HepG2 (cell line): ENCODE measurements around the gene RHOT2. TPM values are rescaled to one million over a fixed set of nuclear protein-coding genes. Genes with fewer than 3 reads are reported as not detected.

Experiments used
- ARID3A ChIP-seq: IDR thresholded peaks from 2 replicates; pipeline ENCODE4 v1.6.1; 2012; ENCODE audit warnings: low read depth, low read length, improper control_type of control experiment
- FOXC1 ChIP-seq: sonication (generic); formaldehyde crosslinking; IDR thresholded peaks from 2 replicates; pipeline ENCODE4 v1.8.0; 2022; ENCODE audit warnings: mild to moderate bottlenecking, missing genetic modification reagents, borderline replicate concordance
- GRHL1 ChIP-seq: sonication (generic); formaldehyde crosslinking; conservative IDR thresholded peaks from 2 replicates; pipeline ENCODE4 v1.8.0; 2022; ENCODE audit warnings: missing genetic modification reagents
- IRX3 ChIP-seq: sonication (generic); formaldehyde crosslinking; IDR thresholded peaks from 2 replicates; pipeline ENCODE4 v1.8.1; 2023; ENCODE audit warnings: mild to moderate bottlenecking, low read depth, missing genetic modification reagents, borderline replicate concordance
- MIER3 ChIP-seq: IDR thresholded peaks from 2 replicates; pipeline ENCODE4 v1.6.1; 2016; ENCODE audit warnings: missing compliant biosample characterization, borderline replicate concordance
- PLRG1 ChIP-seq: fragments of 450-650 bp; conservative IDR thresholded peaks from 2 replicates; pipeline ENCODE4 v1.6.1; 2016
- SIX1 ChIP-seq: sonication (generic); formaldehyde crosslinking; IDR thresholded peaks from 2 replicates; pipeline ENCODE4 v1.4.0; 2020; ENCODE audit warnings: missing genetic modification reagents, borderline replicate concordance
- TBP ChIP-seq: sonication (generic); formaldehyde crosslinking; IDR thresholded peaks from 2 replicates; pipeline ENCODE4 v1.5.0; 2020; ENCODE audit warnings: missing genetic modification reagents
- TRAFD1 ChIP-seq: sonication (generic); formaldehyde crosslinking; IDR thresholded peaks from 2 replicates; pipeline ENCODE4 v1.5.1; 2020; ENCODE audit warnings: missing genetic modification reagents, mild to moderate bottlenecking, borderline replicate concordance
- YY1 ChIP-seq: IDR thresholded peaks from 2 replicates; pipeline ENCODE4 v1.6.1; 2011; ENCODE audit warnings: low read length, low read depth, moderate library complexity, mild to moderate bottlenecking; ENCODE audit not compliant: insufficient read depth, insufficient replicate concordance
- ZBTB33 ChIP-seq: sonication (generic); formaldehyde crosslinking; IDR thresholded peaks from 2 replicates; pipeline ENCODE4 v1.4.0; 2020; ENCODE audit warnings: missing genetic modification reagents
- ZFYVE20 ChIP-seq: sonication (generic); formaldehyde crosslinking; IDR thresholded peaks from 2 replicates; pipeline ENCODE4 v1.8.0; 2023; ENCODE audit warnings: low read depth, mild to moderate bottlenecking, moderate library complexity, missing genetic modification reagents, borderline replicate concordance
- ZNF143 ChIP-seq: sonication (generic); formaldehyde crosslinking; IDR thresholded peaks from 2 replicates; pipeline ENCODE4 v1.4.0; 2020; ENCODE audit warnings: missing genetic modification reagents
- ZSCAN12 ChIP-seq: sonication (generic); formaldehyde crosslinking; IDR thresholded peaks from 2 replicates; pipeline ENCODE4 v1.9.0; 2021; ENCODE audit warnings: mild to moderate bottlenecking, missing genetic modification reagents
- polyA plus RNA-seq, 8 experiments: library from polyadenylated mRNA; depleted of rRNA in 3 of 8; stranded (reverse) in 7 of 8; unstranded in 1 of 8; fragments of >200 nt; fragmentation: Illumina TruSeq in 4 of 8; extraction: Trizol in 4 of 8; gene quantifications; 2 replicates each; pipeline versions ENCODE4 v1.2.1 to v1.2.3, GENCODE V29; 2011 to 2016; ENCODE audit warnings: low read depth in 4 of 8, missing spikeins in 1 of 8, mixed read lengths in 1 of 8; ENCODE audit not compliant: insufficient read depth in 1 of 8
- total RNA-seq, 5 experiments: library from RNA; depleted of rRNA; stranded (reverse); fragments of >200 nt; fragmentation: Illumina TruSeq; extraction: Trizol; gene quantifications; 2 replicates each; pipeline ENCODE4 v1.2.3, GENCODE V29; 2016; ENCODE audit warnings: low read depth in 1 of 5

The RHOT2 gene
- total and polyA plus RNA-seq, 2 of the 13 experiments (the other 11 are each of a cell fraction or from before 2014, with no cell fraction given) = 63.6 to 76.9 TPM

- TF ChIP-seq ARID3A = no peak
- no peak for TF ChIP-seq IRX3 (CRISPR knock-in tag)
- TF ChIP-seq ZSCAN12 (CRISPR knock-in tag) = no peak
- no peak for TF ChIP-seq ZBTB33 (CRISPR knock-in tag)
- no peak; the same call in 1 of the 2 replicates for TF ChIP-seq FOXC1 (CRISPR knock-in tag)
- TF ChIP-seq MIER3 (CRISPR knock-in tag) = no peak
- TF ChIP-seq ZNF143 = no peak
- no peak for TF ChIP-seq TBP (CRISPR knock-in tag)
- TF ChIP-seq YY1 = no peak
- no peak for TF ChIP-seq GRHL1 (CRISPR knock-in tag)
- TF ChIP-seq PLRG1 = no peak
- no peak for TF ChIP-seq SIX1
- TF ChIP-seq ZFYVE20 (CRISPR knock-in tag) = no peak
- TF ChIP-seq TRAFD1 = no peak
- TF ChIP-seq, all 625 proteins: peak for 53
These were observed 52.6 kb downstream of the RHOT2 start (continued) for GRCh38 chr16:720447-720989.
